Measurements from ENCODE around the gene GPX6.
"Not testable (repeated sequence)": the region's sequence is repeated elsewhere in the genome, so short reads cannot be mapped to it uniquely, and the experiment has no call there.

GPX6 gene

DNA sequence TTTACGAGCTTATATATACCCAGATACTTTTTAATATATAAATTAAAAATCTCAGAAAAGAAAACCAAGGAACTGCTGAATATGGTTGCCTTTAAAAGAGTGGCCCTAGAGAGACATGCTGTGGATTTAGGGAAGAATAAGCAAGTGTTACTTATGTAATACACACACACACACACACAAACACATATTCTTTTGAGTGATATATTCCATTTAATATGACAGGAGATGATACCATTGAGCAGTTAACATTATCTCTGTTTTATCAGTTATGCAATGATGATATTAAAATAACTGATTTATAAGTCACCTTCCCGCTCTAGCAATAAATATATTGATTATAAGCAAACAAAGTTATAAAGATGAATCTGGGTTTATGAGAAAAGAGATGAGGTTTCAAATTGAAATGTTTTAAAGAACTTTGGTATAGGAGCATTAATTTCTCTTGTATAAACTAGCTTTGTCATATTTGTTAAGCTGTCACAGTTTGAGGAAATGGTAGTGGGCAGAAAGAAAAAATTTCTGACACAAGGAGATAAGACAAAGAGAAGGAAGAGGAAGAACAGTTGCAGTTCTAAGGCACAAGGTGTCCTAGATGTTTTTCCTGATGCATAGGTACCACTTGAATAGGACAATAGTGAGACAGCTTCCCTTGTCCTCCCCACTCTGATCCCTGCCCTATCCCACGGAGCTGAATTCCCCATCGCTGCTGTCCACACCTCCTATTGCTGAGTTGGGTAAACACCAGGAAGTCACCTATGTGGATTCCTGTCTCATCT, 36.5 kb upstream of the GPX6 start:
- TF ChIP-seq ZFX (IDR thresholded peaks at IDR 0.05; ENCODE audit: borderline replicate concordance), result no peak
- TF ChIP-seq, protein P1, sequence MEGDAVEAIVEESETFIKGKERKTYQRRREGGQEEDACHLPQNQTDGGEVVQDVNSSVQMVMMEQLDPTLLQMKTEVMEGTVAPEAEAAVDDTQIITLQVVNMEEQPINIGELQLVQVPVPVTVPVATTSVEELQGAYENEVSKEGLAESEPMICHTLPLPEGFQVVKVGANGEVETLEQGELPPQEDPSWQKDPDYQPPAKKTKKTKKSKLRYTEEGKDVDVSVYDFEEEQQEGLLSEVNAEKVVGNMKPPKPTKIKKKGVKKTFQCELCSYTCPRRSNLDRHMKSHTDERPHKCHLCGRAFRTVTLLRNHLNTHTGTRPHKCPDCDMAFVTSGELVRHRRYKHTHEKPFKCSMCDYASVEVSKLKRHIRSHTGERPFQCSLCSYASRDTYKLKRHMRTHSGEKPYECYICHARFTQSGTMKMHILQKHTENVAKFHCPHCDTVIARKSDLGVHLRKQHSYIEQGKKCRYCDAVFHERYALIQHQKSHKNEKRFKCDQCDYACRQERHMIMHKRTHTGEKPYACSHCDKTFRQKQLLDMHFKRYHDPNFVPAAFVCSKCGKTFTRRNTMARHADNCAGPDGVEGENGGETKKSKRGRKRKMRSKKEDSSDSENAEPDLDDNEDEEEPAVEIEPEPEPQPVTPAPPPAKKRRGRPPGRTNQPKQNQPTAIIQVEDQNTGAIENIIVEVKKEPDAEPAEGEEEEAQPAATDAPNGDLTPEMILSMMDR (IDR thresholded peaks at IDR 0.05), result no peak
- no peak overlapping the region for H3K27ac ChIP-seq

DNA sequence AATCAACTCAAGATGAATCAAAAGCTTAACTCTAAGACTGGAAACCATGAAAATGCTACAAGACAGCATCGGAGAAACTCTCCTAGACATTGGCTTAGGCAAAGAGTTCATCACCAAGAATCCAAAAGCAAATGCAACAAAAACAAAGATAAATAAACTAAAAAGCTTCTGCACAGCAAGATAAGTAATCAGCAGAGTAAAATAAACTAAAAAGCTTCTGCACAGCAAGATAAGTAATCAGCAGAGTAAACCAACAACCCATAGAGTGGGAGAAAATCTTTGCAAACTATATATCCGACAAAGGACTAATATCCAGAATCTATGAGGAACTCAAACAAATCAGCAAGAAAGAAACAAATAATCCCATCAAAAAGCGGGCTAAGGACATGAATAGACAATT, 31.4 kb upstream of the GPX6 start:
- H3K27ac ChIP-seq, result not testable (repeated sequence)

DNA sequence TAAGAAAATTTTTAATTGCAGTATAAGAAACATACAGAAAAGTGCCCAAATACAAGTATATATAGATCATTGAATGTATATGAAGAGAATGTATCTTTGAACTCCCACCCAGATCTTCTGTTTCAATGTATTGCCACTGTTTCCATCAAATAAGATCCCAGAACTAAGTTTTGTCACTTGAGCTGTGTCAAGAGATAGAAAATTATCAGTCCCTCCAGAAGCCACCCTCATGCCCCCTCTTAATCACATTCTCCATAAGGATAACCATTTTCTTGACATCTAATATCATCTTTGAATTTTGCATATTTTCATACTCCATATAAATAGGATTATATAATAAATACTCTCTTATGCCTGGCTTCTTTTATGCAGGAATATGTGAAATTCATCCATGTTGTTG, 30.4 kb upstream of the GPX6 start:
- no peak overlapping the region for H3K27ac ChIP-seq
- no peak for TF ChIP-seq ZFX (IDR thresholded peaks at IDR 0.05; ENCODE audit: borderline replicate concordance)
- TF ChIP-seq, protein P1 (IDR thresholded peaks at IDR 0.05), result no peak

DNA sequence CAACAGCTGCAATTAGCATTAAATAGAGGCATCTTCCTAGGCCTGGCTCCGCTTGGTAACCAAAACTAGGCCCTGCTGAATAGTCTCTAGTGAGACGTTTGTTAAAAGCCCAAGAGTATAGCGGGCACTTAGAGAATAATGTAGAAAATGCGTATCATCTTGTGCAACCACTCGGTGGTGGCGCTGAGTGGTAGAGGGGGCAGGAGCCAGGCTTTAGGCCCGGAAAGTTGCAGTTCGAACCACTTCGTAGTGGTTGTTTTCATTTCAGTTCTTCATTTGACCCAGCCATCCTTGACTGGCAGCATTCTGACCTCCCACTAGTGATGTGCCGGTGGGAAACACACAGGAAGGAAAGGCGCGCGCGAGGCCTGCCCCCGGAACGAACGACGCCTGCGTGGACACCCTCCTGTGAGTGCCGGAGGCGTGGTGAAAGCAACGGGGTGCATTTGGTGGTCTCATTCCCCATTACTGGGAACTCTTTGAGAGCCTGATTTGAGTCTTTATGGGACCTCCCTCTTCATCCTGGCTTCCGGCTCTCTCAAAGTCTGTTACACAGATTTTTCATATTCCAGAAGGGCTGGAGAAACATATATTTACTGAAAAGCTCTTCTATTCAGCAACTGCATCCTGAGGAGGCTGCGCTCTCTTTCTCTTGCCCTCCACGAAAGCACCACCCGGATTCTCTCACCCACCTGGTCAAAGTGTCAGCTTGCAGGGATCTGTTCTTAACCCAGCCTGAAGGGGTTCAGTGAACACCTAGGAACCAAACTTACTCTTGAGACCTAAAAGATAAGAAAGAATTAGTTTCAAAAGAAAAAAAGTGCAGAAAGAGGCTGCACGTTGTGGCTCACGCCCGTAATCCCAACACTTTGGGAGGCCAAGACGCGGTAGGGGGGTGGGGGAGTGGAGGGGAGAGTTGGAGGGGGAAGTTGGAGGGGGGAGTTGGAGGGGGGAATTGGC, 28.3 kb upstream of the GPX6 start:
- TF ChIP-seq, protein P1 (IDR thresholded peaks at IDR 0.05), result no peak
- TF ChIP-seq ZFX (IDR thresholded peaks at IDR 0.05; ENCODE audit: borderline replicate concordance), result no peak
- no peak overlapping the region for H3K27ac ChIP-seq

DNA sequence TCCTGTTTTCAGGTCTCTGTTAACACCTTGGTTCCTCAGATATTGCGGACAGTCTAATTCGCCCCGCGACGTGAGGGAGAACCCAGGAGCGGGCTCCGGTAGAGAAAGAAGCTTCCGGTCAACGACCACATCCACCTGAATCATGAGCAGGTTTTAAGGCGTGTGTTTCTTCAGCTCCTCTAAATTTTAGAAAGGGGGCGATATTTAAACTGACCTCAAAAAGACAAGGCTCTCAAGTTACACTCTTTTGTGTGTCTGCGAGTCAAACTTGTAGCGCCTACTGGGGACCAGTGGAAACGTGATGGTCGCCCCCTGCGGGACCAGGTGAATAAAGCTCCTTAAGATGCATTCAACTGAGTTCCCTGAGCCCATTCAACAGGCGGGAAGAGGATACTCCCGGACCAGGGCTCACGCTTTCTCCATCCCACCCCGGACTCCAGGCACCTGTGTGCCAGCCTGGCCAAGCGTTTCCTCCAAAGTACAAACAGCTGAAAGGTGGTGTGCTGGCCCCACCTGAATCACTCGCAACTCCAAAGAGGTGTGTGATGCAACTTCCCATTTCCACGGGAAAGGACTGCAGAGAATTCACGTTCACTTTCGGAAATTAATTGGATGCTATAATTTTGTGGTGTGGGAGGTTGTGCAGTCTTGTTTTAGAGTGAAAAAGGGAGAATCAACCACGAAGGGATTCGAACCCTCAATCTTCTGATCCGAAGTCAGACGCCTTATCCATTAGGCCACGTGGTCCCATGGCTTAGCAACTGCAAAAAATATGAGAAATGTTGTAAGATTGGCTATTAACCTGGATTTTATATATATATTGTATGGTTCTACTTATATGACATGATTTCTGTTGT, 27.1 kb upstream of the GPX6 start:
- peak overlapping the region; percentile 86 for H3K27ac ChIP-seq
- TF ChIP-seq, protein P1 (IDR thresholded peaks at IDR 0.05), result peak; percentile 88
- TF ChIP-seq ZFX (IDR thresholded peaks at IDR 0.05; ENCODE audit: borderline replicate concordance), result no peak

DNA sequence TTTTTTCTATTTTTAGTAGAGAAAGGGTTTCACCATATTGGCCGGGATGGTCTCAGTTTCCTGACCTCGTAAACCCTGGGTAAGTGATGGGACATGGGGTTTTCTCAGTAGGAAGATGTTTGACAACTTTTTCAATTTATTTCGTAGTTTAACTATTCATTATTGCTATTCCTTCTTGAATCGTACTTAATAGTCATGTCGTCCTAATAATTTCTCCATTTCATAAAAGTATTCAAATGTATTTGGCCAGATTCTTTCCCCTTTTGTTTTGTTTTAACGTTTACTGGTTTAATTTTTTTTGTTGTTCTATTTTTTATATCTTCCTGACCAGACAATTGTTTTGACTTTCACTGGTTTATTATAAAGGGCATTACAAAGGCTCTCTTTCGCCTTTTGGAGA, 26.4 kb upstream of the GPX6 start:
- H3K27ac ChIP-seq, result peak overlapping the region; percentile 86

DNA sequence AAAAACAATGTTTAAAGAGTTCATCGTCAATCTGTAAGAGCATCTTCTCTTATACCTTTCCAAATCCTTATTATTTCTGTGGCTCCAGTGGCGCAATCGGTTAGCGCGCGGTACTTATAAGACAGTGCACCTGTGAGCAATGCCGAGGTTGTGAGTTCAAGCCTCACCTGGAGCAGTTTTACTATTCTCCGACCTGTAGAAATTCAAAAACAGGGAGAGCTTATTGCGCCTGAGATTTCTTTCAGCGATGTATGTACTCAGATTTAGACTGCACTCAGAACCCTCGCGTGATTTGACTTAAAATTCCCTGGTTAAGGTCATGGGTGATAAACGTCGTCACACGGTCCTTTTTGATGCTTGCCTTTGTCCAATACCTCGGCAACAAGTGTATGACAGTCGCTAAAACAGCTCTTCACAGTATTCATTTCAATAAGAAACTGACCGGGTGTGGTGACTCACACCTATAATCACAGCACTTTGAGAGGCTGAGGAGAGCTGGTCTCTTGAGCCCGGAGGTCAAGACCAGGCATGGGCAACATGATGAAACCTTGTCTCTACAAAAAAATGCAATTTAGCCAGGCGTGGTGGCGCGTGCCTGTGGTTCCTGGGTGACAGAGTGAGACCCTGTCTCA, 22.0 kb upstream of the GPX6 start:
- TF ChIP-seq, protein P1 (IDR thresholded peaks at IDR 0.05), result no peak
- no peak for TF ChIP-seq ZFX (IDR thresholded peaks at IDR 0.05; ENCODE audit: borderline replicate concordance)
- no peak overlapping the region for H3K27ac ChIP-seq

More for the DNA sequence above, 26.4 kb upstream of the GPX6 start:
- no peak for TF ChIP-seq ZFX (IDR thresholded peaks at IDR 0.05; ENCODE audit: borderline replicate concordance)
